Hypothalamus (tissue), 51 donors: Measurements from ENCODE around the gene SLC30A1.
"Not testable (repeated sequence)": the region's sequence is repeated elsewhere in the genome, so short reads cannot be mapped to it uniquely, and the experiment has no call there.

Source experiments
- DNase-seq, 51 donors: peaks; one replicate each; lab custom pipeline; 2025; lab: John Stamatoyannopoulos, UW

The SLC30A1 gene

GRCh38 chr1:211578640-211579439 is at the start of gene SLC30A1:
Gene SLC30A1, minus strand, starts transcription at chr1:211579161. Its CDS starts 549 bp downstream, at chr1:211578612.
- peak; percentile 72 to 100 (median 98) for DNase-seq

GRCh38 chr1:211628417-211628816 is 49.5 kb upstream of the SLC30A1 start:
- DNase-seq, result no peak

GRCh38 chr1:211627259-211627658 is 48.3 kb upstream of the SLC30A1 start:
- DNase-seq, result no peak

- DNase-seq, result not testable (repeated sequence)
These were observed 46.9 kb upstream of the SLC30A1 start for GRCh38 chr1:211625866-211626265.

GRCh38 chr1:211625040-211625439 is 46.1 kb upstream of the SLC30A1 start:
- peak in 1 of 51 donors; percentile 4 for DNase-seq

GRCh38 chr1:211623515-211623914 is 44.6 kb upstream of the SLC30A1 start:
- no peak for DNase-seq

- DNase-seq, result no peak
These were observed 42.7 kb upstream of the SLC30A1 start for GRCh38 chr1:211621447-211622198.

GRCh38 chr1:211620097-211620496 is 41.1 kb upstream of the SLC30A1 start:
- DNase-seq, result no peak

GRCh38 chr1:211619033-211619996 is 40.4 kb upstream of the SLC30A1 start:
- no peak for DNase-seq

- DNase-seq, result no peak
These were observed 38.0 kb upstream of the SLC30A1 start for GRCh38 chr1:211616965-211617297.

GRCh38 chr1:211616231-211616964 is 37.4 kb upstream of the SLC30A1 start:
- DNase-seq, result peak in 12 of 51 donors; percentile 4 to 47 (median 12)

- no peak for DNase-seq
These were observed 35.7 kb upstream of the SLC30A1 start for GRCh38 chr1:211614615-211615014.

- DNase-seq, result no peak
These were observed 35.0 kb upstream of the SLC30A1 start for GRCh38 chr1:211613951-211614350.

GRCh38 chr1:211613108-211613947 is 34.4 kb upstream of the SLC30A1 start:
- peak in 17 of 51 donors; percentile 7 to 61 (median 21) for DNase-seq

- no peak for DNase-seq
These were observed 33.8 kb upstream of the SLC30A1 start for GRCh38 chr1:211612786-211613107.

- no peak for DNase-seq
These were observed 32.9 kb upstream of the SLC30A1 start for GRCh38 chr1:211611818-211612217.

- DNase-seq, result peak in 12 of 51 donors; percentile 4 to 41 (median 24)
These were observed 32.0 kb upstream of the SLC30A1 start for GRCh38 chr1:211610779-211611556.
